Activated CD8-positive, alpha-beta memory T cell treated with anti-CD3 and anti-CD28 coated beads, Interleukin-2, amount 50 U/mL, for 48 hours (primary cell): ENCODE results near the gene PPDPF.
A peak's percentile ranks its signal among the peaks of the same experiment; 100 is the strongest.
"Not testable (repeated sequence)": the region's sequence is repeated elsewhere in the genome, so short reads cannot be mapped to it uniquely, and the experiment has no call there.

Experiments
- DNase-seq: peaks from one replicate; pipeline ENCODE4 v3.0.0-alpha.2; 2020

The PPDPF gene

GRCh38 chr20:63500902-63501817 lies 19.4 kb upstream of the PPDPF start:
- no peak for DNase-seq

- DNase-seq, result no peak
Measured at GRCh38 chr20:63501818-63502670, 18.5 kb upstream of the PPDPF start.

- DNase-seq, result no peak
Measured at GRCh38 chr20:63502671-63503172, 17.8 kb upstream of the PPDPF start.

GRCh38 chr20:63503524-63503923 lies 17.0 kb upstream of the PPDPF start:
- DNase-seq, result no peak

GRCh38 chr20:63504642-63505041 lies 15.9 kb upstream of the PPDPF start:
- no peak for DNase-seq

GRCh38 chr20:63505281-63505680 lies 15.3 kb upstream of the PPDPF start:
- no peak for DNase-seq

GRCh38 chr20:63505723-63506122 lies 14.8 kb upstream of the PPDPF start:
- no peak for DNase-seq

- DNase-seq, result no peak
Measured at GRCh38 chr20:63507083-63507743, 13.4 kb upstream of the PPDPF start.

GRCh38 chr20:63508072-63508768 lies 12.3 kb upstream of the PPDPF start:
- DNase-seq, result no peak

- no peak for DNase-seq
Measured at GRCh38 chr20:63509088-63509564, 11.4 kb upstream of the PPDPF start.

GRCh38 chr20:63513207-63513606 lies 7.4 kb upstream of the PPDPF start:
- no peak for DNase-seq

GRCh38 chr20:63514520-63514919 lies 6.0 kb upstream of the PPDPF start:
- not testable (repeated sequence) for DNase-seq

GRCh38 chr20:63517376-63518309 lies 2.9 kb upstream of the PPDPF start:
- no peak for DNase-seq

GRCh38 chr20:63518351-63518861 lies 2.2 kb upstream of the PPDPF start:
- no peak for DNase-seq

- no peak for DNase-seq
Measured at GRCh38 chr20:63518946-63519667, 1.5 kb upstream of the PPDPF start.

- peak; percentile 81 for DNase-seq
Measured at GRCh38 chr20:63519668-63520503, 679 bp upstream of the PPDPF start.

- DNase-seq, result peak; percentile 85
Measured at GRCh38 chr20:63520934-63521601, 503 bp downstream of the PPDPF start.

GRCh38 chr20:63521602-63522001 lies 1.0 kb downstream of the PPDPF start:
- no peak for DNase-seq
